HG02884 (cell line): ENCODE measurements around the gene KDM1A.

Source experiments
- ATAC-seq: cut with Tn5 transposase; IDR thresholded peaks from one replicate; pipeline ENCODE4 v1.9.1; 2021; ENCODE audit warnings: mild to moderate bottlenecking, moderate library complexity; ENCODE audit not compliant: unreplicated experiment

The KDM1A gene

GRCh38 chr1:23066075-23066474 is 46.8 kb downstream of the KDM1A start:
- no peak for ATAC-seq

GRCh38 chr1:23069149-23069548 is 49.9 kb downstream of the KDM1A start:
- no peak for ATAC-seq

- ATAC-seq = no peak
Measured at GRCh38 chr1:23069675-23070074, 50.4 kb downstream of the KDM1A start.

GRCh38 chr1:23074012-23074411 is 54.7 kb downstream of the KDM1A start:
- no peak for ATAC-seq

GRCh38 chr1:23079025-23079424 is 59.8 kb downstream of the KDM1A start:
- no peak for ATAC-seq

GRCh38 chr1:23080885-23081284 is 61.6 kb downstream of the KDM1A start:
- no peak for ATAC-seq

- no peak for ATAC-seq
Measured at GRCh38 chr1:23081376-23081775, 62.1 kb downstream of the KDM1A start.

- no peak for ATAC-seq
Measured at GRCh38 chr1:23083714-23084480, 64.6 kb downstream of the KDM1A start.

GRCh38 chr1:23084880-23085279 is 65.6 kb downstream of the KDM1A start:
- ATAC-seq = no peak

GRCh38 chr1:23085696-23086095 is 66.4 kb downstream of the KDM1A start:
- no peak for ATAC-seq

GRCh38 chr1:23088027-23088426 is 68.8 kb downstream of the KDM1A start:
- no peak for ATAC-seq

- no peak for ATAC-seq
Measured at GRCh38 chr1:23090056-23090455, 70.8 kb downstream of the KDM1A start.

- no peak for ATAC-seq
Measured at GRCh38 chr1:23091545-23091944, 72.3 kb downstream of the KDM1A start.

- no peak for ATAC-seq
Measured at GRCh38 chr1:23092447-23092846, 73.2 kb downstream of the KDM1A start.

- no peak for ATAC-seq
Measured at GRCh38 chr1:23097316-23097715, 78.0 kb downstream of the KDM1A start.

- no peak for ATAC-seq
Measured at GRCh38 chr1:23098463-23099170, 79.3 kb downstream of the KDM1A start.

- ATAC-seq = no peak
Measured at GRCh38 chr1:23099171-23099536, 79.9 kb downstream of the KDM1A start.

- ATAC-seq = no peak
Measured at GRCh38 chr1:23100074-23100748, 80.9 kb downstream of the KDM1A start.

- ATAC-seq = no peak
Measured at GRCh38 chr1:23101101-23101827, 82.0 kb downstream of the KDM1A start.

- ATAC-seq = no peak
Measured at GRCh38 chr1:23101887-23102286, 82.6 kb downstream of the KDM1A start.

GRCh38 chr1:23102289-23102688 is 83.0 kb downstream of the KDM1A start:
- no peak for ATAC-seq
